Esophagus muscularis mucosa (tissue), 4 donors: ENCODE results near the gene CEP104. TPM values are rescaled to one million over a fixed set of nuclear protein-coding genes. Genes with fewer than 3 reads are reported as not detected.

Experiments
- DNase-seq: peaks from one replicate; pipeline ENCODE4 v3.0.0-alpha.2; 2017; ENCODE audit errors: extremely low spot score
- H3K27ac ChIP-seq, 4 donors: fragments of 200-600 bp; sonication (generic); replicated peaks in 1 of 4; 1 replicate in 3 of 4; 2 replicates in 1 of 4; pipeline ENCODE4 v1.5.1; 2016 to 2019; ENCODE audit warnings: mild to moderate bottlenecking in 1 of 4
- H3K27me3 ChIP-seq, 4 donors: fragments of 200-600 bp; sonication (generic); one replicate each; pipeline versions ENCODE4 v1.5.1 to v1.6.0; 2016 to 2019
- H3K36me3 ChIP-seq, 4 donors: fragments of 200-600 bp; sonication (generic); one replicate each; pipeline ENCODE4 v1.5.1; 2016 to 2019
- H3K4me1 ChIP-seq, 4 donors: fragments of 200-600 bp; sonication (generic); one replicate each; pipeline ENCODE4 v1.5.1; 2016 to 2019
- H3K4me3 ChIP-seq, 4 donors: fragments of 200-600 bp; sonication (generic); 1 replicate in 2 of 4; 2 replicates in 2 of 4; pipeline ENCODE4 v1.5.1; 2016 to 2019; ENCODE audit warnings: mild to moderate bottlenecking in 4 of 4, moderate library complexity in 1 of 4
- H3K9me3 ChIP-seq, 4 donors: fragments of 200-600 bp; sonication (generic); 1 replicate in 3 of 4; 2 replicates in 1 of 4; pipeline ENCODE4 v1.5.1; 2016 to 2019
- EP300 ChIP-seq: sonication (generic); formaldehyde crosslinking; IDR thresholded peaks from one replicate; pipeline ENCODE4 v1.6.1; 2017; ENCODE audit warnings: antibody characterized with exemption
- POLR2A ChIP-seq: fragments of 450-650 bp; IDR thresholded peaks from one replicate; pipeline ENCODE4 v1.6.1; 2017; ENCODE audit warnings: antibody characterized with exemption, moderate library complexity, mild to moderate bottlenecking, low read depth
- POLR2AphosphoS5 ChIP-seq, 2 donors: sonication (generic); formaldehyde crosslinking; IDR thresholded peaks; one replicate each; pipeline ENCODE4 v1.6.1; 2017; ENCODE audit warnings: antibody characterized with exemption in 2 of 2
- WGBS: methylation state at CpG from one replicate; pipeline ENCODE4 v1.1.5; 2018; 5-methylcytosine and 5-hydroxymethylcytosine counted together
- intact Hi-C: fragments of 100-400 bp; cut with DNase I; formaldehyde crosslinking; loops from one replicate; pipeline ENCODE4 v1.15.1; 2023
- total RNA-seq, 4 donors: library from RNA; depleted of rRNA; stranded (reverse); fragments of >200 nt; gene quantifications; one replicate each; pipeline versions ENCODE4 v1.1.0 to v1.2.1, GENCODE V29; 2016
- TF ChIP-seq, protein P1 (sequence below), 3 experiments: fragments of 200-600 bp in 2 of 3; fragments of 450-650 bp in 1 of 3; sonication (generic) in 2 of 3; IDR thresholded peaks; one replicate each; pipeline ENCODE4 v1.5.1; 2017 to 2019; ENCODE audit warnings: antibody characterized with exemption in 3 of 3, mild to moderate bottlenecking in 2 of 3, moderate library complexity in 1 of 3

CEP104 gene
- total RNA-seq, 4 donors from 2014 or later: 42.7 to 84.2 (median 69.8) TPM

DNA sequence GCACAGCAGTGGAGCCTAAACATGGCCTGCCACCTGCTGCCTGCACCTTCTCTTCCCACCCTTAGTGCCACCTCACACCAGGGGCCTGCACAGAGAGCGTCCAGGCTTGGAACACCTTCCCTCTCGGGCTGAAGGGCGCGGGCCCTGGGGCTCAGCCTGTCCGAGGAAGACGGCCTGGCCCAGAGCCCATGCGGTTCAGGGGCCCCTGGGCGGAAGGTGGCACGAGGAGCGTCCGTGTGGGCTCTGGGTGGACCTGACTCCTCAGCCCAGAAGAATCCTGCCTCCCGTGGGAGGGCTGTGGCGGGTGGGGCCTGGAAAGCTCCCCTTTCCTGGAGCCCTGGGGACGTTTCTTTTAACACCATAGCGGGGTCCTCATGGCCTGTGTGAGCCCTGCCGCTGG is 19.7 kb upstream of the CEP104 start:
- TF ChIP-seq EP300 (no peak), POLR2AphosphoS5 (IDR thresholded peaks at IDR 0.05) (no peak), POLR2A (no peak)
- TF ChIP-seq, protein P1, sequence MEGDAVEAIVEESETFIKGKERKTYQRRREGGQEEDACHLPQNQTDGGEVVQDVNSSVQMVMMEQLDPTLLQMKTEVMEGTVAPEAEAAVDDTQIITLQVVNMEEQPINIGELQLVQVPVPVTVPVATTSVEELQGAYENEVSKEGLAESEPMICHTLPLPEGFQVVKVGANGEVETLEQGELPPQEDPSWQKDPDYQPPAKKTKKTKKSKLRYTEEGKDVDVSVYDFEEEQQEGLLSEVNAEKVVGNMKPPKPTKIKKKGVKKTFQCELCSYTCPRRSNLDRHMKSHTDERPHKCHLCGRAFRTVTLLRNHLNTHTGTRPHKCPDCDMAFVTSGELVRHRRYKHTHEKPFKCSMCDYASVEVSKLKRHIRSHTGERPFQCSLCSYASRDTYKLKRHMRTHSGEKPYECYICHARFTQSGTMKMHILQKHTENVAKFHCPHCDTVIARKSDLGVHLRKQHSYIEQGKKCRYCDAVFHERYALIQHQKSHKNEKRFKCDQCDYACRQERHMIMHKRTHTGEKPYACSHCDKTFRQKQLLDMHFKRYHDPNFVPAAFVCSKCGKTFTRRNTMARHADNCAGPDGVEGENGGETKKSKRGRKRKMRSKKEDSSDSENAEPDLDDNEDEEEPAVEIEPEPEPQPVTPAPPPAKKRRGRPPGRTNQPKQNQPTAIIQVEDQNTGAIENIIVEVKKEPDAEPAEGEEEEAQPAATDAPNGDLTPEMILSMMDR (IDR thresholded peaks at IDR 0.05): no peak
- WGBS: 90% methylated on average over 16 of the region's 16 CpGs
- intact Hi-C loops: no loop called here
- Histone ChIP-seq H3K27me3 (no peaks in the 10 kb centered on the region), H3K4me3 (no peak overlapping the region), H3K4me1 (no peaks in the 10 kb centered on the region), H3K36me3 (peaks cover 28 to 97% (median 84%) of the 10 kb centered on the region in 4 donors), H3K27ac (no peak overlapping the region), H3K9me3 (peaks cover 0 to 16% (median 11%) of the 10 kb centered on the region in 4 donors)
- no peak for DNase-seq

DNA sequence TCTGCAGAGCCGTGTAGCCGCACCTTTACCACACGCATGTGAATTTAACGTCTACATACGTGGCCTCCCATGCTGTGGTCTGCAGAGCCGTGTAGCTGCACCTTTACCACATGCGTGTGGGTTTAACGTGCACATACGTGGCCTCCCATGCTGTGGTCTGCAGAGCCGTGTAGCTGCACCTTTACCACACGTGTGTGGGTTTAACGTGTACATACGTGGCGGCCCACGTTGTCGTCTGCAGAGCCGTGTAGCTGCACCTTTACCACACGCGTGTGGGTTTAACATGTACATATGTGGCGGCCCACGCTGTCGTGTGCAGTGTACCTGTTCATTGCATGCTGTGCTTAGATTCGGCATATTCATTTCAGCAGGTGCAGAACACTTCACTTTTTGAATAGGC is 17.7 kb upstream of the CEP104 start:
- peaks cover 39 to 97% (median 87%) of the 10 kb centered on the region in 4 donors for H3K36me3 ChIP-seq
- TF ChIP-seq POLR2AphosphoS5 (IDR thresholded peaks at IDR 0.05) (no peak), EP300 (no peak), POLR2A (no peak)
- TF ChIP-seq, protein P1 (IDR thresholded peaks at IDR 0.05): no peak
- no peaks in the 10 kb centered on the region for H3K27me3 ChIP-seq
- H3K9me3 ChIP-seq: peaks cover 0 to 16% (median 11%) of the 10 kb centered on the region in 4 donors
- intact Hi-C loops: no loop called here
- whole genome bisulfite sequencing: 97% methylated on average over 23 of the region's 23 CpGs
- no peaks in the 10 kb centered on the region for H3K4me1 ChIP-seq
- H3K4me3 ChIP-seq: no peak overlapping the region
- no peak overlapping the region for H3K27ac ChIP-seq
- no peak for DNase-seq

DNA sequence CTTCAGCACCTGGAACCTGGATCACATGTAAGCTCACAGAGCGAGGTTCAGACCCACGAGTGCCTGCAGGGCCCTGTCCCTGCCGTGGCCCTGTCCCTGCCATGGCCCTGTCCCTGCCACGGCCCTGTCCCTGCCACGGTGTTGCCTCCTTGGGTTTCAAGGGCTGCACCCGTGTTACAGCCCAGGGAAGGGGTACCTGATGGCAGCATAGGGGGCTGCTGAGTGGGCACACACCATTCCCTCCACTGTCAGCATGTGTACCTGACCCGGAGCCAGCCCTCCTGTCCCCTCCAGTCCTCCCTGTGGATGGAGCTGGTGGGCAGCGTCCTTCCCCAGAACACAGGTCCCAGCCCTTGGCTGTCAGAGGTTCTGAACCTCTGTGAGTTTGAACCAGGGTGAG is 15.5 kb upstream of the CEP104 start:
- WGBS: 100% methylated on average over 3 of the region's 8 CpGs
- no peak overlapping the region for H3K27ac ChIP-seq
- intact Hi-C loops: no loop called here
- peaks cover 35 to 97% (median 91%) of the 10 kb centered on the region in 4 donors for H3K36me3 ChIP-seq
- H3K27me3 ChIP-seq: no peaks in the 10 kb centered on the region
- no peaks in the 10 kb centered on the region for H3K9me3 ChIP-seq
- DNase-seq: no peak
- no peaks in the 10 kb centered on the region for H3K4me1 ChIP-seq
- no peak overlapping the region for H3K4me3 ChIP-seq
- no peak for TF ChIP-seq POLR2A
- TF ChIP-seq POLR2AphosphoS5 (IDR thresholded peaks at IDR 0.05): no peak
- TF ChIP-seq, protein P1 (IDR thresholded peaks at IDR 0.05): no peak
- TF ChIP-seq EP300: no peak

DNA sequence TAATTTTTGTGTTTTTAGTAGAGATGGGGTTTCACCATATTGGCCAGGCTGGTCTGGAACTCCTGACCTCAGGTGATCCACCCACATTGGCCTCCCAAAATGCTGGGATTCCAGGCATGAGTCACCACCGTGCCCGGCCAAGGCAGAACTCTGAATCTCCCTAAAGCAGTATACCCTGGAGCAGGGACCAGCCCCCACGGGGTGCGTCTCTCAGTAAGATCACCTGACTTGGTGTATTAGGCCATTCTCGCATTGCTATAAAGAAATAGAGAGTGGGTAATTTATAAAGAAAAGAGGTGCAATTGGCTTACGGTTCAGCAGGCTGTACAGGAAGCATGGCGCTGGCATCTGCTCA is 14.4 kb upstream of the CEP104 start:
- Histone ChIP-seq H3K4me3 (no peak overlapping the region), H3K27ac (no peak overlapping the region), H3K36me3 (peaks cover 35 to 98% (median 92%) of the 10 kb centered on the region in 4 donors), H3K9me3 (no peaks in the 10 kb centered on the region), H3K27me3 (no peaks in the 10 kb centered on the region), H3K4me1 (no peaks in the 10 kb centered on the region)
- TF ChIP-seq, protein P1 (IDR thresholded peaks at IDR 0.05): no peak
- no peak for TF ChIP-seq POLR2AphosphoS5 (IDR thresholded peaks at IDR 0.05)
- TF ChIP-seq EP300: no peak
- no peak for TF ChIP-seq POLR2A
- WGBS: 91% methylated on average over 5 of the region's 7 CpGs
- intact Hi-C loops: no loop called here
- no peak for DNase-seq

DNA sequence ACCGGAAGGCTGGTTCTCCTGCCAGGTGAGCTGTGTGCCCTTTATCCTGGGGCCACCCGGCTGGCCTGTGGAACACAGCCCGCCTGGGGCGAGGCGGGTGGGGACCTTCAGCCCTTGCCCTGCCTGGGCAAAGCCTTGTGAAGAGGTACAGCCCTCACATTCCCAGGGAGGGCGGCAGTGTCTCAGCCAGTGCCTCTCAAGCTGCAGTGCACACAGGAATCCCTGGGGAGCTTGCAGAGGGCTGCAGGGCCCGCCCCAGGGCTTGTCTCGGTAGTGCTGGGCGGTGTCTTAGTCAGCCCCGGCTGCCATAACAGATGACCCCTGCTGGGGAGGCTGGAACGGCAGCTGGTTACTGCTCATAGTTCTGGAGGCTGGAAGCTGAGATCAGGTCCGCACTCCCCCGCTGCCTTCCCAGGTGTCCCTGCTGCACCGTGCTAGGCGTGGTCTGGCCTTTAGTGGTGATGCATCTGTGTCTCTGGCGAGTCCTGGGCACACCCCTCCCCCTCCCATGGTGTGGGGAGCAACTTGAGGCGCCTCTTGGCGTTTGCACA is 12.8 kb upstream of the CEP104 start:
- Histone ChIP-seq H3K9me3 (no peaks in the 10 kb centered on the region), H3K36me3 (peaks cover 30 to 93% (median 83%) of the 10 kb centered on the region in 4 donors), H3K4me3 (no peak overlapping the region), H3K27me3 (no peaks in the 10 kb centered on the region), H3K27ac (no peak overlapping the region), H3K4me1 (no peaks in the 10 kb centered on the region)
- DNase-seq: no peak
- TF ChIP-seq, protein P1 (IDR thresholded peaks at IDR 0.05): no peak
- TF ChIP-seq POLR2A: no peak
- TF ChIP-seq POLR2AphosphoS5 (IDR thresholded peaks at IDR 0.05): no peak
- no peak for TF ChIP-seq EP300
- intact Hi-C loops: no loop called here
- WGBS: 82% methylated on average over 11 of the region's 18 CpGs
